Neural progenitor cell (in vitro differentiated cells): ENCODE measurements around the gene FAM210B. TPM values are rescaled to one million over a fixed set of nuclear protein-coding genes. Genes with fewer than 3 reads are reported as not detected.

ENCODE experiments used
- DNase-seq: peaks from one replicate; pipeline ENCODE4 v3.0.0-alpha.2; 2016; ENCODE audit warnings: low spot score
- H2AFZ ChIP-seq: fragments of 200-600 bp; sonication (generic); replicated peaks from 2 replicates; pipeline ENCODE4 v1.6.1; 2016; ENCODE audit warnings: antibody characterized with exemption
- H3F3A ChIP-seq: fragments of 200-600 bp; sonication (generic); 2 replicates; pipeline ENCODE4 v1.6.1; 2016; ENCODE audit warnings: antibody characterized with exemption, low read depth
- H3K27ac ChIP-seq: fragments of 200-600 bp; sonication (generic); 2 replicates; pipeline ENCODE4 v1.5.1; 2016; ENCODE audit warnings: mild to moderate bottlenecking
- H3K27me3 ChIP-seq: fragments of 200-600 bp; sonication (generic); 2 replicates; pipeline ENCODE4 v1.6.1; 2016; ENCODE audit warnings: mild to moderate bottlenecking, moderate library complexity
- H3K36me3 ChIP-seq: fragments of 200-600 bp; sonication (generic); 2 replicates; pipeline ENCODE4 v1.5.1; 2016
- H3K4me1 ChIP-seq: fragments of 200-600 bp; sonication (generic); 2 replicates; pipeline ENCODE4 v1.6.1; 2016; ENCODE audit warnings: mixed run types
- H3K4me2 ChIP-seq: fragments of 200-600 bp; sonication (generic); 2 replicates; pipeline ENCODE4 v1.6.1; 2016
- H3K4me3 ChIP-seq: fragments of 200-600 bp; sonication (generic); 2 replicates; pipeline ENCODE4 v1.5.1; 2016
- H3K79me2 ChIP-seq: fragments of 200-600 bp; sonication (generic); 2 replicates; pipeline ENCODE4 v1.6.1; 2016; ENCODE audit warnings: low read depth
- H3K9ac ChIP-seq: fragments of 200-600 bp; sonication (generic); 2 replicates; pipeline ENCODE4 v1.6.1; 2016
- H3K9me3 ChIP-seq: fragments of 200-600 bp; sonication (generic); 2 replicates; pipeline ENCODE4 v1.5.1; 2016; ENCODE audit warnings: low read depth
- H4K20me1 ChIP-seq: fragments of 200-600 bp; sonication (generic); 2 replicates; pipeline ENCODE4 v1.6.1; 2016; ENCODE audit warnings: low read depth
- H3K27ac Mint-ChIP-seq: 3 replicates; pipeline ENCODE4 v1.8.0; 2021; ENCODE audit warnings: mixed read lengths
- H3K27me3 Mint-ChIP-seq: 2 replicates; pipeline ENCODE4 v1.8.0; 2022; ENCODE audit warnings: low read depth, mild to moderate bottlenecking, inconsistent platforms, moderate library complexity, mixed read lengths; ENCODE audit not compliant: insufficient read depth
- H3K36me3 Mint-ChIP-seq: 3 replicates; pipeline ENCODE4 v1.8.0; 2021; ENCODE audit warnings: mixed read lengths
- H3K4me1 Mint-ChIP-seq: 3 replicates; pipeline ENCODE4 v1.8.0; 2021; ENCODE audit warnings: mixed read lengths
- H3K4me3 Mint-ChIP-seq: 3 replicates; pipeline ENCODE4 v1.8.0; 2021; ENCODE audit warnings: mild to moderate bottlenecking, moderate library complexity, mixed read lengths
- H3K9me3 Mint-ChIP-seq: 3 replicates; pipeline ENCODE4 v1.8.0; 2020; ENCODE audit warnings: mixed read lengths
- EZH2 ChIP-seq: fragments of 200-600 bp; sonication (generic); IDR thresholded peaks from 2 replicates; pipeline ENCODE4 v1.6.1; 2017; ENCODE audit warnings: antibody characterized with exemption, mild to moderate bottlenecking, moderate library complexity
- EZH2phosphoT487 ChIP-seq: fragments of 200-600 bp; sonication (generic); IDR thresholded peaks from 2 replicates; pipeline ENCODE4 v1.6.1; 2017; ENCODE audit warnings: antibody characterized with exemption
- total RNA-seq: library from RNA; depleted of rRNA; stranded (reverse); fragments of >200 nt; gene quantifications from 2 replicates; pipeline ENCODE4 v1.2.3, GENCODE V29; 2015; ENCODE audit warnings: low replicate concordance
- TF ChIP-seq, protein P1 (sequence below): fragments of 200-600 bp; sonication (generic); IDR thresholded peaks from 2 replicates; pipeline ENCODE4 v1.5.1; 2017; ENCODE audit warnings: antibody characterized with exemption, mild to moderate bottlenecking

The FAM210B gene
- total RNA-seq, 1 donor from 2014 or later = 26.7 TPM

DNA sequence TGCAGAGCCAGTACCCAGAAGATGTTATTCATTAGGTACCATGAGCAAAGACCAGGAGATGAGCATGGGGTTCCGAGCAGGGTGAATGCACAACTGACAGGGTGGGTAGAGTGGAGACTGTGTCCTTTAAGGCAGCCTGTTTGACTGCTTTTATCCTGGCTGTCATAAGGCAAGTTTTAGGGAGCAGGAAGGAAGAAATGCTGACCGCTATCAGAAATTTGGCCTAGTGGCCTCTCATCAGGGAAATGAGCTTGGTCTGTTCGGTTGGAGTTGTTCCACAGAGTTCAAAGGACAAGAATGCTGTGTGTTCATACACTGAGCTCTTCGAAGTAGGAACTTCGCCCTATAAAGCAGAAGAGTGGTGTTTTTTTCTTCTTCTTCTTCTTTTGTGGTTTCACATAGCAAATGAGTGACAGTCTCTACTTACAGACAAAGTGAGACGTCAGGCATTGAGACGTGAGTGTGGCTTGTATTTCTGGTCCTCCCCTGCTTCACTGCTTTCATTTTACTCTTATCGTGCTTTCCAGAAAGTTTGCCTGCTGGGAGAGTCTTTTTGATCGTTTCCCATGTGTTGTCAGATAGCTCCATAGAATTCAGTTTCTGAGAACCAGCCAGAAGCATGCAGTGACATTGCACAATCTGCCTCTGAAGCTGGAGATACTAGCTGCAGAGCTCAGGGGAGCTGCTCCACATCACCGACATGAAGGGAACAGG lies 53.1 kb downstream of the FAM210B start, which contains the start of gene CASS4:
TSS of gene CASS4 (plus strand) at position 502 of the 714 bp plus-strand sequence. CDS start at position 701, 199 bp downstream.
- no peak within 1 kb of the TSS for H3K27ac ChIP-seq
- Mint-ChIP-seq H3K4me1 (no peaks in the 10 kb centered on the region), H3K4me3 (no peak within 1 kb of the TSS), H3K27me3 (peaks cover 2% of the 10 kb centered on the region), H3K27ac (no peak within 1 kb of the TSS), H3K36me3 (peaks cover 7% of the 10 kb centered on the region), H3K9me3 (no peaks in the 10 kb centered on the region)
- no peak within 1 kb of the TSS for H2AFZ ChIP-seq
- no peaks in the 10 kb centered on the region for H3K27me3 ChIP-seq
- H3K9ac ChIP-seq = no peak within 1 kb of the TSS
- no peak for DNase-seq
- no peaks in the 10 kb centered on the region for H3F3A ChIP-seq
- no peak within 1 kb of the TSS for H3K4me2 ChIP-seq
- no peaks in the 10 kb centered on the region for H3K36me3 ChIP-seq
- H3K4me3 ChIP-seq = no peak within 1 kb of the TSS
- no peak for TF ChIP-seq EZH2phosphoT487
- no peak for TF ChIP-seq EZH2
- TF ChIP-seq, protein P1, sequence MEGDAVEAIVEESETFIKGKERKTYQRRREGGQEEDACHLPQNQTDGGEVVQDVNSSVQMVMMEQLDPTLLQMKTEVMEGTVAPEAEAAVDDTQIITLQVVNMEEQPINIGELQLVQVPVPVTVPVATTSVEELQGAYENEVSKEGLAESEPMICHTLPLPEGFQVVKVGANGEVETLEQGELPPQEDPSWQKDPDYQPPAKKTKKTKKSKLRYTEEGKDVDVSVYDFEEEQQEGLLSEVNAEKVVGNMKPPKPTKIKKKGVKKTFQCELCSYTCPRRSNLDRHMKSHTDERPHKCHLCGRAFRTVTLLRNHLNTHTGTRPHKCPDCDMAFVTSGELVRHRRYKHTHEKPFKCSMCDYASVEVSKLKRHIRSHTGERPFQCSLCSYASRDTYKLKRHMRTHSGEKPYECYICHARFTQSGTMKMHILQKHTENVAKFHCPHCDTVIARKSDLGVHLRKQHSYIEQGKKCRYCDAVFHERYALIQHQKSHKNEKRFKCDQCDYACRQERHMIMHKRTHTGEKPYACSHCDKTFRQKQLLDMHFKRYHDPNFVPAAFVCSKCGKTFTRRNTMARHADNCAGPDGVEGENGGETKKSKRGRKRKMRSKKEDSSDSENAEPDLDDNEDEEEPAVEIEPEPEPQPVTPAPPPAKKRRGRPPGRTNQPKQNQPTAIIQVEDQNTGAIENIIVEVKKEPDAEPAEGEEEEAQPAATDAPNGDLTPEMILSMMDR = no peak
- no peaks in the 10 kb centered on the region for H3K9me3 ChIP-seq
- H3K79me2 ChIP-seq = no peaks in the 10 kb centered on the region
- H4K20me1 ChIP-seq = peaks cover 5% of the 10 kb centered on the region
- H3K4me1 ChIP-seq = no peaks in the 10 kb centered on the region

DNA sequence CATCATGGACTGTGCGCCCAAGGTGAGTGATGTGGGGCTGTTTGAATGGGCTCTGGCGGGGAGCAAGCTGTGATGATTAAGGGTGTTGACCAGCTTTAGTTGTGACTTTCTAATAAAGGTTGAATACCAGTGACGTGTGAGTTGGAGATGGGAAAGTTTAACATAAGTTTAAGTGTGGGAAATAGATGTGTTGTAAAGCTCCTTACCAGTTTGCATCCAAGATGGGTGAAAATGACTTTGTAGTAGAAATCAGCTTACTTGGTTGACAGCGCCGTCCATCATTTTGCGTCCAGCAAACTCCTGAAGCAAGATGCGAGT lies 53.7 kb downstream of the FAM210B start:
- Histone ChIP-seq H3K9ac (no peak overlapping the region), H2AFZ (no peak overlapping the region), H3K27me3 (no peaks in the 10 kb centered on the region), H3K4me2 (no peak overlapping the region), H3K4me1 (no peaks in the 10 kb centered on the region), H3K4me3 (no peak overlapping the region), H4K20me1 (peaks cover 5% of the 10 kb centered on the region), H3K27ac (no peak overlapping the region), H3K79me2 (no peaks in the 10 kb centered on the region), H3K9me3 (no peaks in the 10 kb centered on the region), H3F3A (no peaks in the 10 kb centered on the region), H3K36me3 (no peaks in the 10 kb centered on the region)
- Mint-ChIP-seq H3K27ac (no peak overlapping the region), H3K4me3 (no peak overlapping the region), H3K4me1 (no peaks in the 10 kb centered on the region), H3K9me3 (no peaks in the 10 kb centered on the region), H3K36me3 (peaks cover 7% of the 10 kb centered on the region), H3K27me3 (peaks cover 2% of the 10 kb centered on the region)
- DNase-seq = no peak
- TF ChIP-seq EZH2 (no peak), EZH2phosphoT487 (no peak)
- TF ChIP-seq, protein P1 = no peak

DNA sequence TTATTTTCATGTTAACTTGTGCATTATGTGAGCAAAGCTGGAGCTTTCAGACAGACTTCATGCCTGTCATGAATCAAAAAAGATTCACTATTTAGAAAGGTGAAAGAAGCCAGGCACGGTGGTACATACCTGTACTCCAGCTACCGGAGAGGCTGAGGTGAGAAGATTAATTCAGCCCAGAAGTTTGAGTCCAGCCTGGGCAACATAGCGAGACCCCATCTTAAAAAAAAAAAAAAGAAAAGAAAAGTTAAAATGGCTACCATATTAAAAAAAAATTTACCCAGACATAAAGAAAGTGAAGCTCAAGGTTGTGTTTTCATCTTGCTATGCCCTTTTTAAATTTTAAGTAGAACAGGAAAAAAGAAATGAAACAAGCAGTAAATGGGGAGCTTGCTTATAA lies 54.2 kb downstream of the FAM210B start:
- Histone ChIP-seq H3K36me3 (no peaks in the 10 kb centered on the region), H3K9ac (no peak overlapping the region), H3F3A (no peaks in the 10 kb centered on the region), H4K20me1 (peaks cover 5% of the 10 kb centered on the region), H2AFZ (no peak overlapping the region), H3K79me2 (no peaks in the 10 kb centered on the region), H3K27me3 (no peaks in the 10 kb centered on the region), H3K4me3 (no peak overlapping the region), H3K4me1 (no peaks in the 10 kb centered on the region), H3K9me3 (no peaks in the 10 kb centered on the region), H3K4me2 (no peak overlapping the region), H3K27ac (no peak overlapping the region)
- no peak for DNase-seq
- H3K27ac Mint-ChIP-seq = no peak overlapping the region
- H3K4me3 Mint-ChIP-seq = no peak overlapping the region
- no peaks in the 10 kb centered on the region for H3K9me3 Mint-ChIP-seq
- TF ChIP-seq, protein P1 = no peak
- TF ChIP-seq EZH2 (no peak), EZH2phosphoT487 (no peak)
- peaks cover 2% of the 10 kb centered on the region for H3K27me3 Mint-ChIP-seq
- no peaks in the 10 kb centered on the region for H3K4me1 Mint-ChIP-seq
- peaks cover 4% of the 10 kb centered on the region for H3K36me3 Mint-ChIP-seq
